HepG2 (cell line): ENCODE results near the gene ELP6. TPM values are rescaled to one million over a fixed set of nuclear protein-coding genes. Genes with fewer than 3 reads are reported as not detected.

Experiments used
- AKAP8 ChIP-seq: sonication (generic); formaldehyde crosslinking; IDR thresholded peaks from 2 replicates; pipeline ENCODE4 v1.5.1; 2020; ENCODE audit warnings: mild to moderate bottlenecking, missing genetic modification reagents
- ARID3A ChIP-seq: IDR thresholded peaks from 2 replicates; pipeline ENCODE4 v1.6.1; 2012; ENCODE audit warnings: low read depth, low read length, improper control_type of control experiment
- CENPX ChIP-seq: sonication (generic); formaldehyde crosslinking; IDR thresholded peaks from 2 replicates; pipeline ENCODE4 v1.9.0; 2021; ENCODE audit warnings: mild to moderate bottlenecking, missing genetic modification reagents, moderate library complexity
- CHD2 ChIP-seq: IDR thresholded peaks from 2 replicates; pipeline ENCODE4 v1.6.1; 2011; ENCODE audit warnings: low read depth, low read length, improper control_type of control experiment
- CREM ChIP-seq, 2 experiments: sonication (generic) in 1 of 2; formaldehyde crosslinking in 1 of 2; IDR thresholded peaks; 2 replicates each; pipeline versions ENCODE4 v1.4.0 to v1.6.1; 2016 to 2020; ENCODE audit warnings: antibody characterized with exemption in 1 of 2, mild to moderate bottlenecking in 1 of 2, missing genetic modification reagents in 1 of 2
- ETV5 ChIP-seq: IDR thresholded peaks from 2 replicates; pipeline ENCODE4 v1.6.1; 2018; ENCODE audit warnings: missing biosample characterization, missing genetic modification reagents, inconsistent platforms, borderline replicate concordance
- HNRNPH1 ChIP-seq: fragments of 200-400 bp; formaldehyde crosslinking; optimal IDR thresholded peaks from 2 replicates; pipeline ENCODE3; 2017; ENCODE audit warnings: mild to moderate bottlenecking, low read depth, low read length
- IKZF1 ChIP-seq: fragments of 450-650 bp; IDR thresholded peaks from 2 replicates; pipeline ENCODE4 v1.7.1; 2016
- MAFF ChIP-seq: IDR thresholded peaks from 2 replicates; pipeline ENCODE4 v1.6.1; 2011; ENCODE audit warnings: low read depth, low read length, improper control_type of control experiment
- NCOR1 ChIP-seq: fragments of 200-600 bp; sonication (generic); IDR thresholded peaks from 2 replicates; pipeline ENCODE4 v1.7.0; 2017; ENCODE audit warnings: antibody characterized with exemption, low read length, borderline replicate concordance
- PCBP1 ChIP-seq: fragments of 200-400 bp; formaldehyde crosslinking; IDR thresholded peaks from 2 replicates; pipeline ENCODE4 v1.6.1; 2017; ENCODE audit warnings: mild to moderate bottlenecking, low read depth, low read length, borderline replicate concordance
- SP4 ChIP-seq: sonication (generic); formaldehyde crosslinking; IDR thresholded peaks from 2 replicates; pipeline ENCODE4 v1.8.1; 2023; ENCODE audit warnings: mild to moderate bottlenecking, missing genetic modification reagents
- TEF ChIP-seq: sonication (generic); formaldehyde crosslinking; IDR thresholded peaks from 2 replicates; pipeline ENCODE4 v1.5.0; 2020; ENCODE audit warnings: missing genetic modification reagents
- XRCC5 ChIP-seq: fragments of 200-400 bp; formaldehyde crosslinking; optimal IDR thresholded peaks from 2 replicates; pipeline ENCODE3; 2017; ENCODE audit warnings: mild to moderate bottlenecking, low read length
- ZHX1 ChIP-seq: sonication (generic); formaldehyde crosslinking; IDR thresholded peaks from 2 replicates; pipeline ENCODE4 v1.8.1; 2022; ENCODE audit warnings: low read depth, mild to moderate bottlenecking, missing genetic modification reagents
- ZNF513 ChIP-seq: sonication (generic); formaldehyde crosslinking; conservative IDR thresholded peaks from 2 replicates; pipeline ENCODE4 v1.5.0; 2020; ENCODE audit warnings: missing genetic modification reagents
- ZNF672 ChIP-seq: sonication (generic); formaldehyde crosslinking; IDR thresholded peaks from 2 replicates; pipeline ENCODE4 v1.8.1; 2022; ENCODE audit warnings: missing genetic modification reagents
- ZNF792 ChIP-seq: IDR thresholded peaks from 2 replicates; pipeline ENCODE4 v1.6.1; 2016
- polyA plus RNA-seq, 8 experiments: library from polyadenylated mRNA; depleted of rRNA in 3 of 8; stranded (reverse) in 7 of 8; unstranded in 1 of 8; fragments of >200 nt; fragmentation: Illumina TruSeq in 4 of 8; extraction: Trizol in 4 of 8; gene quantifications; 2 replicates each; pipeline versions ENCODE4 v1.2.1 to v1.2.3, GENCODE V29; 2011 to 2016; ENCODE audit warnings: low read depth in 4 of 8, missing spikeins in 1 of 8, mixed read lengths in 1 of 8; ENCODE audit not compliant: insufficient read depth in 1 of 8
- total RNA-seq, 5 experiments: library from RNA; depleted of rRNA; stranded (reverse); fragments of >200 nt; fragmentation: Illumina TruSeq; extraction: Trizol; gene quantifications; 2 replicates each; pipeline ENCODE4 v1.2.3, GENCODE V29; 2016; ENCODE audit warnings: low read depth in 1 of 5
- TF ChIP-seq, protein P1 (sequence below): sonication (generic); formaldehyde crosslinking; IDR thresholded peaks from 2 replicates; pipeline ENCODE4 v1.9.0; 2021; ENCODE audit warnings: missing genetic modification reagents, borderline replicate concordance

ELP6 gene
- total and polyA plus RNA-seq, 2 of the 13 experiments (the other 11 are each of a cell fraction or from before 2014, with no cell fraction given): 45.0 to 49.3 TPM

DNA sequence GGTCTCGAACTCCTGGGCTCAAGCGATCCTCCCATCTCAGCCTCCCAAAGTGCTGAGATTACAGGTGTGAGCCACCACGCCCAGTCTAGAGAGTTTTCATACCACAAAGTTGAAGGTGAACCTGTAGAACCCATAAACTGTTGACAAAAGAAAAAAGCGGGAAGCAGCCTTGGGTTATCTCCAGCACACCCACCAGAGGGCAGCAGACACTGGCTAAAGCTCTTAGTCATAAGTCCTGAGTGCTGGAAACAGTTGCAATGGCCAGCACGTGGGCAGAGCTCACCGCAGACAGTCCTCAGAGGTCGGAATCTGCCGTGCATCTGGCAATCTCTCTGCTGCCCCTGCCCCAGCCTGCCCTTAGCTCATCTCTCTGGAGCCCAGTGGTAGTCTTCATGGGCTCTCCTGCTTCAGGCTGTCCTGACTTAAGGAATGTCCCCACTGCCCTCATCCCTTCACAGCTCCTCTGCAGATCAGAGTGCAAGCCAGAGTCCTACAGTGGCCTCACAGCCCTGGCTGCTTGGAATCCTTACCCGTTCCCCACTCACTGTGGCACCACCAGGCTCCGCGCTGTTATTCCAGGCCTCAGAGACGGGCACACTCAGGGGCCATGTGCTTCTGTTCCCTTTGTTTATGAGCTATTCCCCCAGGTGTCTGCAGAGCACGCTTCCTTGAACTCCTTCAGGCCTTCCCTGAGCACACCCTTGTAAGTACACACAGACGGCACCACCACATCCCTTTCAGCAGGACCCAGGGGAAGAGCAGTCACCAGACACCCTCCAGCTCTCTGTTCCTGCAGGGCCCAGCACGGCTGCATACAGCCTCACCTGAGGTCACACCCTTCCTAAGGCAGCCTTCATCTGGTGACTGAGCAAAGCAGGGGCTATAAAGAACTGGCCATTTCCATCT is 8.8 kb upstream of the ELP6 start (continued):
- no peak for TF ChIP-seq ARID3A
- no peak for TF ChIP-seq AKAP8 (CRISPR knock-in tag)
- no peak for TF ChIP-seq SP4 (CRISPR knock-in tag)
- no peak for TF ChIP-seq ZNF672 (CRISPR knock-in tag)
- no peak for TF ChIP-seq CHD2
- TF ChIP-seq NCOR1: no peak
- TF ChIP-seq TEF (CRISPR knock-in tag): no peak
- TF ChIP-seq IKZF1: no peak
- TF ChIP-seq, protein P1, sequence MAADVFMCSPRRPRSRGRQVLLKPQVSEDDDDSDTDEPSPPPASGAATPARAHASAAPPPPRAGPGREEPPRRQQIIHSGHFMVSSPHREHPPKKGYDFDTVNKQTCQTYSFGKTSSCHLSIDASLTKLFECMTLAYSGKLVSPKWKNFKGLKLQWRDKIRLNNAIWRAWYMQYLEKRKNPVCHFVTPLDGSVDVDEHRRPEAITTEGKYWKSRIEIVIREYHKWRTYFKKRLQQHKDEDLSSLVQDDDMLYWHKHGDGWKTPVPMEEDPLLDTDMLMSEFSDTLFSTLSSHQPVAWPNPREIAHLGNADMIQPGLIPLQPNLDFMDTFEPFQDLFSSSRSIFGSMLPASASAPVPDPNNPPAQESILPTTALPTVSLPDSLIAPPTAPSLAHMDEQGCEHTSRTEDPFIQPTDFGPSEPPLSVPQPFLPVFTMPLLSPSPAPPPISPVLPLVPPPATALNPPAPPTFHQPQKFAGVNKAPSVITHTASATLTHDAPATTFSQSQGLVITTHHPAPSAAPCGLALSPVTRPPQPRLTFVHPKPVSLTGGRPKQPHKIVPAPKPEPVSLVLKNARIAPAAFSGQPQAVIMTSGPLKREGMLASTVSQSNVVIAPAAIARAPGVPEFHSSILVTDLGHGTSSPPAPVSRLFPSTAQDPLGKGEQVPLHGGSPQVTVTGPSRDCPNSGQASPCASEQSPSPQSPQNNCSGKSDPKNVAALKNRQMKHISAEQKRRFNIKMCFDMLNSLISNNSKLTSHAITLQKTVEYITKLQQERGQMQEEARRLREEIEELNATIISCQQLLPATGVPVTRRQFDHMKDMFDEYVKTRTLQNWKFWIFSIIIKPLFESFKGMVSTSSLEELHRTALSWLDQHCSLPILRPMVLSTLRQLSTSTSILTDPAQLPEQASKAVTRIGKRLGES: no peak
- no peak for TF ChIP-seq MAFF
- no peak for TF ChIP-seq CENPX (CRISPR knock-in tag)
- no peak for TF ChIP-seq PCBP1
- no peak for TF ChIP-seq CREM (IDR thresholded peaks at IDR 0.05)
- no peak for TF ChIP-seq CREM (CRISPR knock-in tag; IDR thresholded peaks at IDR 0.05)
- no peak for TF ChIP-seq ZNF513 (CRISPR knock-in tag)
- TF ChIP-seq ZHX1 (CRISPR knock-in tag): 0 out of 2 replicates have a peak, but pooled peaks have one; percentile 43
- 0 out of 2 replicates have a peak, but pooled peaks have one; percentile 34 for TF ChIP-seq ETV5 (CRISPR knock-in tag)
- TF ChIP-seq XRCC5: peak; percentile 52
- TF ChIP-seq ZNF792 (CRISPR knock-in tag): 0 out of 2 replicates have a peak, but pooled peaks have one; percentile 36
- no peak for TF ChIP-seq HNRNPH1
